ENCODE results near the gene CACNB1.

CACNB1 gene

GRCh38 chr17:39225959-39226683 is 28.7 kb upstream of the CACNB1 start:
- in situ Hi-C loops (cut with MboI; ENCODE audit: low sequenced_read_pairs): no loop called here

- in situ Hi-C loops (cut with MboI; ENCODE audit: low sequenced_read_pairs): no loop called here
Measured at GRCh38 chr17:39225308-39225958, 28.0 kb upstream of the CACNB1 start, which contains the start of gene STAC2. TSS of gene STAC2 (minus strand) at chr17:39225945. CDS start at chr17:39225502, 443 bp downstream.

GRCh38 chr17:39224778-39225307 is 27.4 kb upstream of the CACNB1 start:
- in situ Hi-C loops (cut with MboI; ENCODE audit: low sequenced_read_pairs): no loop called here

DNA sequence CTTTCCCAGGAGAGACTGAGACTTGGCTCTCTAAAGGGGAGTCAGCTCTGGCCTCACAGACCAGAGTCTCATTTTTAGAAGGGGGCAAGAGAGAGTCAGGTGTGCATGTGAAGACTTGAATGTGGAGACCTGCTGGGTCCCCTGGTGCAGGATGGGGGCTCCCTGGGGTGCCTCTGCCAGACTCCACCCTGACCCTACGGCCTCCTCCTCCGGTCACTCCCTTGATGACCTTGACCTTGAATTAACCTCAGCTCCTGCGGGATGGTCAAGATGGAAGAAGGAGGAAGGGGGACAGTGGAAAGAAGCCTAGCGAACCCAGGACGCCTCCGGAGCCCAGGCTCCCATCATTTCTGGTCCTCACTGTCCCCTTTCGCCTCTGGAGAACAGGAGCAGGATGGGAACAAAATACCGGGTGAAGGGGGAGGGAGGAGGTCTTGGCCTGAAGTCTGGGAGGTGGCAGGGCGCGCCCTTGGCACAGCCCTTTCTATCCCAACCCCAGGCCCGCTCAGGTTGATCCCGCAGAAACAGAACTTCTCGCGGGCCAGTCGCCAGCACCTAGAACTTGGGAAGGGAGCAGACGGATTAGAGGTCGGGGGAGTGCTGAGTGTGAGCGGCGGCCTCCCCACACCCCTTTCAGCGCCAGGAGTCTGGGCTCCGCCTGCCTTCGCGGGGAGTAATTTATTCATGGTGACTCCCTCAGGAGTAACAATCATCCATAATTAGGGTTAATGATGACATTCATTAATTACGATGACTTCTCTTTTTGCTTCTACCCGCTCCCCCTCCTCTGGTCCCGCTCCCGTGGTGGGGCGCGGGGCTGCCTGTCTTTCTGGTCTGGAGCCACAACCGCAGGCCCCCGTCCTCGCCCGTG is 26.7 kb upstream of the CACNB1 start:
- in situ Hi-C loops (cut with MboI; ENCODE audit: low sequenced_read_pairs): no loop called here

- in situ Hi-C loops (cut with MboI; ENCODE audit: low sequenced_read_pairs): no loop called here
Measured at GRCh38 chr17:39222866-39223834, 25.7 kb upstream of the CACNB1 start.

DNA sequence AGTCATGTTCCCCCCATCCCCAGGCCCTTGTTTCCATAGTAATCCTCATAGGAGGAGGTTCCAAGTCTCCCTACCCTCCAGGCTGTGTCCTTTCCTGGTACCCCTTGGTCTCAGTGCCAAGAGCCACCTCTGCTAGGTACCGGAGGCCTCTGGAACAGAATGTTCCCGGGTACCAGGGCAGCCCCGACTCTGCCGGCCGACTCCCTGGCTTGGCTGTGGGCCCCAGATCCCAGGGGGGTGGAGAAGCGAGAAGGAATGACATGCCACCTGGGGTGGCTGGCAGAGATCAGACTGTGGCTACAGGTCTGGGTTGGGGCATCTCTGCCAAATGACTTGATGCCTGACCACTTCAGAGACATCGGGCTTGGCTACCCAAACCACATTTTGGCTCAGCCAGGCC is 24.7 kb upstream of the CACNB1 start:
- in situ Hi-C loops (cut with MboI; ENCODE audit: low sequenced_read_pairs): no loop called here

DNA sequence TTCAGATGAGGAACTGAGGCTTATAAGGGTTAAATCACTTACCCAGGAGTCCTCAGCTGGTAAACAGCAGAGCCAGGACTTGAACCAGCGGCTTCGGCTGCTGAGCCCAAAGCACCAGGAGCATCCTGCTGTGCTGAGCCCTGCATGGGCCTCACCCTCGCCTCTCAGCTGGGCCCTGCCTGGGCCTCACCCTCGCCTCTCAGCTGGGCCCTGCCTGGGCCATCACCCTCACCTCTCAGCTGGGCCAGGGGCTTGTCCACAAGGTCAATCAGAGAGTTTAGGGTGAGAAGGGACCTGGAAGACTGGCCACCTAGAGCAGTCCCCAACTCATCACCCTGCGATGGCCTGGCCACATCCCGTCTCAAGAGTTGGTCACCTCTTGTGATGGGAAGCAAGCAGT is 24.1 kb upstream of the CACNB1 start:
- in situ Hi-C loops (cut with MboI; ENCODE audit: low sequenced_read_pairs): no loop called here

DNA sequence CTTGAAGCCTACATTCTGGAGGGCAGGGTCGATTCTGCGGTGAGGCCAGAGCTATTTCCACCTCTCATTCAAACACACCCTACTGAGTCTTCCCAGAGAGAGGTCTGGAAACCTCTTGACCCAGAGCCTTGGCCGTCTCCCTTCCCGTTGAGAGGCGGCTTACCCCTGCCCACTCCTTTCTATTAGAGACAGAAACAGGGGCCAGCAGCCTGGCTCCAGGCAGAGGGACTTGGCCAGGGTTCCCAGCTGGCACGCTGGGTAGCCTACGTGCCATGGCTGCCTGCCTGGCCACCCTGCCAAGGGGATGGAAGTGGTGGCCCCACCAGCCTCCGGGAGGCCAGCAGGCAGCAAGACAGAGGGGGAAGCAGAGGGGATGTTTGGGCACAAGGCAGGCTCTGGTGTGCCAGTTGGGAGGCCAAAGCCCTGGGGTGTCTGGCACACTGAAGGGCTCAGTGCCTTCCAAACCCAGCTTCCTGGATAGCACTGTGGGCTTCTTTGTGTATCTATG is 22.2 kb upstream of the CACNB1 start:
- in situ Hi-C loops (cut with MboI; ENCODE audit: low sequenced_read_pairs): no loop called here

DNA sequence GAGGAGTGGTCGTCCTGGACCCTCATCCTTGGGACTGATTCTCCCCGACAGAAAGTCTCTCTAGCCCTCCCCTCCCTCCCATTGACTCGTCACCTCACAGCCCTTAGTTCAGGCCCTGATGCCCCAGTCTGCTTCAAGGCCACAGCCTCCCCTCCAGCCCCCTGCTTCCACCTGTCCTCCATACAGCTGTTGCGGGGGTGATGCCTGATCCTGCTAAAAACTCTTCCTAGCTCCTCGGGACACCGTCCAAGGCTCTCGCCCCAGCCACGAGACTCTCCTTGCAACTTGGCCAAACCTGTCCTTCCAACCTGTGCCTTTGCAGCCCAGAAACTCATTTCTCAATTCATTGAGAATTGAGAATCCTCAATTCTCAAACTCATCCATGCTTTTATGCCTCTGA is 21.4 kb upstream of the CACNB1 start:
- in situ Hi-C loops (cut with MboI; ENCODE audit: low sequenced_read_pairs): no loop called here

DNA sequence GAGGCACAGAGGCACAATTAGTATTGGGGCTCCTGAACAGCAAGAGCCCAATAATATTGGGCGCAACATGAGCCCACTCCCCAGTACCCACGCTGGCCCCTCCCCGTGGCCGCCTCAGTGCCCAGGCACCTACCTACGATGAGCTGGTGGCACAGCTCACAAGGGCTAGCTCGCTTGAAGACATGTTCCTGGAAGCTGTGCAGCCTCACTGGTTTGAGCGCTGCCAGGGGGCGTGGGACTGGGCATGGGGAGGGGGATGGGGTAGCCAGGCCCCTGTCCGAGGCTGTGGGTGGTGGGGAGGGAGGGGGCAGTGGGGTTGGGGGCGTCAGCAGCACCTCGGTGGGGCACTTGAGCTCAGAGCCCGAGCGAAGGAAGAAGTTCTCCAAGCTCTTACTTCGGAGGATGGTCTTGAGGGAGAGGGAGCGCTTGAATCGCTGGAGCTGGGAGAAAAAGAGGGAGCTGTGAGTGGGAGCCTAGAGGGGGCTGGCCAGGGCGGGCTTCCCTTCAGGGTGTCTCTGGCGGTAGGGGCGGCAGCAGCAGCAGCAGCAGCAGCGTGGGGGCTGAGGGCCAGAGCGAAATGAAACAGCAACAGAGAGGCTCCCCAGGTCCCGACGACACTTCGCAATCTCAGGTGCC is 20.4 kb upstream of the CACNB1 start:
- in situ Hi-C loops (cut with MboI; ENCODE audit: low sequenced_read_pairs): no loop called here

GRCh38 chr17:39213852-39214251 is 16.4 kb upstream of the CACNB1 start:
- in situ Hi-C loops (cut with MboI; ENCODE audit: low sequenced_read_pairs): no loop called here

DNA sequence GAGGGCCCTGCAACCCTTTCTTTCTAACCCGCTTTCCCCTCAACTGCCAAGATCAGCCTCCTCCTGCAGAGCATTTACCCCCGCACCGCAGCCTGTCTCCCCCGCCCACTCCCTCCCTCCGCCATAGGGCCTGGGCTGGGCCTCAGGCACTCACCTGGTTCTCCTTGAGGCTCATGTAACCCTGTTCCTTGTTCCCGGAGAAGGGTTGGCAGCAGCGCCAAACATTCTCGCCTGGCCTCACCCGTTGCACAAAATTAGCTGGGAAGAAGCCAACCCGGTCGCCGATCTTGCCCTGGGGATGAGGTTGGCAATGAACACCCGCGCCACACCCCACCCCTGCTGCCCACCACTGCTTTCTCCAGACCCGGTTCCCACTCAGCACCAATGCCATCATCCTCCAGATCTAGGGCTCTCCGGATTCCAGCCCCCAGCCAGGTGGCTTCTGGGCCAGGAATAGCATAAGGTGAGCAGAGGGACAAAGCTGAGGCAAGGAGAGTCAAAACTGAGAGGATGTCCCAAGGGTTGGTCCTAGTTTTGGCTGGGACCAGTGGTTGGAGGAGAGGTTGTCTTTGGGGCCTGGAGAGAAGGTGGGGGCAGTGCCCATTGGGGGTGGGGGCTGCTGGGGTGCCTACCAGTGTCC is 15.5 kb upstream of the CACNB1 start:
- in situ Hi-C loops (cut with MboI; ENCODE audit: low sequenced_read_pairs): no loop called here

DNA sequence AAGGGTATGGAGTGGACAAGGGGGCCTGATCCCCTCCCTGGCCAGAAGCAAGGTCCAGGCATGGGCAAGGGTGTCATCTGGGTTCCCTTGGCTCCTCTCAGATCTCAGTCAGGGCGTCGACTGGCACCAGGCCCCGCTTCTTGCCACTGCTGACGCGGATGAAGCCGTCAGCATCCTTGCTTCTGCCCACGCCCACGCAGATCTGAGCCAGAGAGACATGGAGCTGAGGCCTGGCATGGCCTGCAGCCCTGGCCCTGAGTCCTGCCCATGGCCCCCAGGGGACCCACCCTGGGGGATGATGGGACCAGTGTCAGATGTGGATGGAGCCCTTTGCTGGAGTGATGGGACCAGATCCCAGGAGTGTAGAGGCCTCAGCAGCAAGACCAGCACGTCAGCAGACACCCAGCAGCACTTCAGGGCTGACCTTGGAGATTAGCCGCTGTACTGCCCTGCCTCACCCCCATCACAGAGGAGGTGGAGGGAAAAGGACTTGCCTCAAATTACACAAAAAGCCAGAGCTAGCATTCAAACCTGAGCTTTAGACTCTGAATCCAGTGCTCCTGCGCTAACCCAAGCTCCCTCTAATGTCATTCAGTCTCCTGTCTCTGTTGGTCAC is 14.8 kb upstream of the CACNB1 start:
- in situ Hi-C loops (cut with MboI; ENCODE audit: low sequenced_read_pairs): no loop called here

- in situ Hi-C loops (cut with MboI; ENCODE audit: low sequenced_read_pairs): no loop called here
Measured at GRCh38 chr17:39210093-39210434, 12.6 kb upstream of the CACNB1 start.

GRCh38 chr17:39209317-39210092 is 12.0 kb upstream of the CACNB1 start:
- in situ Hi-C loops (cut with MboI; ENCODE audit: low sequenced_read_pairs): no loop called here

- in situ Hi-C loops (cut with MboI; ENCODE audit: low sequenced_read_pairs): no loop called here
Measured at GRCh38 chr17:39208893-39209292, 11.4 kb upstream of the CACNB1 start.

- in situ Hi-C loops (cut with MboI; ENCODE audit: low sequenced_read_pairs): no loop called here
Measured at GRCh38 chr17:39208136-39208535, 10.7 kb upstream of the CACNB1 start.

GRCh38 chr17:39205112-39205526 is 7.7 kb upstream of the CACNB1 start:
- in situ Hi-C loops (cut with MboI; ENCODE audit: low sequenced_read_pairs): no loop called here

Measured in hTERT RPE-1 (cell line).